ENCODE measurements around the gene RAPGEF2. TPM values are rescaled to one million over a fixed set of nuclear protein-coding genes. Genes with fewer than 3 reads are reported as not detected.

The RAPGEF2 gene
- total RNA-seq, 1 experiment from 2014 or later: 23.8 TPM

DNA sequence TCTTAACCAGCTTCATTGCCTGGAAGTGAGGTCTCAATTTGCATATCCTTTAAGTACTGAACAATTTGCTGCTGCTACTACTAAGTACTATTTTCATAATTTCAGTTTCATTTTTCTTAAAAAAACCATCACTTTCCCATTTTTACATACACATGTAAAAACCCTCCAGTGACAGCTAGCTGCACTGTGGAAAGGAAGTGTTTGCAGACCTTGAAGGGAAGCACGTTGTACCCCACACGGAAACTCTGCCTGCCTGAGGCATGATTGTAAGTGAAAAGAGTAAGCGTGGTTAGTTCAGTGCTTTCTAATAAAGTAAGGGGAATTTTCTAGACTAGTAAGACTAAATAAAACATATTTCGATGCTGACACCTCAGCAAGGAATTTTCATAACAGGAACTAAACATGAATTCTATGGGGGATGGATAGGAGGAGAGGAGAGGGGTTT is 103.6 kb downstream of the RAPGEF2 start:
- Mint-ChIP-seq H3K36me3 (ENCODE audit: insufficient read depth, unreplicated experiment) (no peaks in the 10 kb centered on the region), H3K27me3 (ENCODE audit: unreplicated experiment) (no peaks in the 10 kb centered on the region), H3K4me1 (ENCODE audit: low read depth, unreplicated experiment) (no peaks in the 10 kb centered on the region), H3K9me3 (ENCODE audit: low read depth, unreplicated experiment) (no peaks in the 10 kb centered on the region), H3K27ac (ENCODE audit: unreplicated experiment) (no peak overlapping the region), H3K4me3 (ENCODE audit: low read depth, unreplicated experiment) (no peak overlapping the region)
- TF ChIP-seq, protein P1, sequence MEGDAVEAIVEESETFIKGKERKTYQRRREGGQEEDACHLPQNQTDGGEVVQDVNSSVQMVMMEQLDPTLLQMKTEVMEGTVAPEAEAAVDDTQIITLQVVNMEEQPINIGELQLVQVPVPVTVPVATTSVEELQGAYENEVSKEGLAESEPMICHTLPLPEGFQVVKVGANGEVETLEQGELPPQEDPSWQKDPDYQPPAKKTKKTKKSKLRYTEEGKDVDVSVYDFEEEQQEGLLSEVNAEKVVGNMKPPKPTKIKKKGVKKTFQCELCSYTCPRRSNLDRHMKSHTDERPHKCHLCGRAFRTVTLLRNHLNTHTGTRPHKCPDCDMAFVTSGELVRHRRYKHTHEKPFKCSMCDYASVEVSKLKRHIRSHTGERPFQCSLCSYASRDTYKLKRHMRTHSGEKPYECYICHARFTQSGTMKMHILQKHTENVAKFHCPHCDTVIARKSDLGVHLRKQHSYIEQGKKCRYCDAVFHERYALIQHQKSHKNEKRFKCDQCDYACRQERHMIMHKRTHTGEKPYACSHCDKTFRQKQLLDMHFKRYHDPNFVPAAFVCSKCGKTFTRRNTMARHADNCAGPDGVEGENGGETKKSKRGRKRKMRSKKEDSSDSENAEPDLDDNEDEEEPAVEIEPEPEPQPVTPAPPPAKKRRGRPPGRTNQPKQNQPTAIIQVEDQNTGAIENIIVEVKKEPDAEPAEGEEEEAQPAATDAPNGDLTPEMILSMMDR (IDR thresholded peaks at IDR 0.05; ENCODE audit: unreplicated experiment): no peak
- intact Hi-C loops (cut with micrococcal nuclease; ENCODE audit: unreplicated experiment): loop anchor here (10.0 kb wide), 1 partner anchor 238 kb away; no protein-coding TSS in a partner anchor
- no peak for DNase-seq
- no TSS peak for BruUV-seq (replicated peaks)
- CTCF ChIA-PET: no interaction called here

DNA sequence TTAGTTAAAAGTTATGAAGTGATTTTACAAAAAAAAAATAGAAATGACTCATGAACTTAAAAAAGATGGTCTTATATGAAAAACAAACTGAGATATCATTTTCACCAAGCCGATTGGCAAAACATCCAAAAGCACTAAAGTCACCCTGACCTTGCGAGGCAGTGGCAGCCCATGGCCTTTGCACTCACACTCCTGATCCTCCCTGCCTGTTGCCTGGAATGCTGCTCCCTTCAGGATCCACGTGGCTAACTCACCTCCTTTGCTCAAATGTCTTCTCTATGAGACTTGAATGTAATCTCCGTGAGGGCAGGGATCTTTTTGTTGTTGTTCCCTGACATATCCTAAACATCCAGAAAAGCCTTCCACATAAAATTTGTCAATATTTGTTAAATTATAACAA is 106.4 kb downstream of the RAPGEF2 start:
- BruUV-seq (replicated peaks): no TSS peak
- Mint-ChIP-seq H3K4me1 (ENCODE audit: low read depth, unreplicated experiment) (no peaks in the 10 kb centered on the region), H3K36me3 (ENCODE audit: insufficient read depth, unreplicated experiment) (no peaks in the 10 kb centered on the region), H3K4me3 (ENCODE audit: low read depth, unreplicated experiment) (no peak overlapping the region), H3K27ac (ENCODE audit: unreplicated experiment) (no peak overlapping the region), H3K27me3 (ENCODE audit: unreplicated experiment) (no peaks in the 10 kb centered on the region), H3K9me3 (ENCODE audit: low read depth, unreplicated experiment) (no peaks in the 10 kb centered on the region)
- TF ChIP-seq, protein P1 (IDR thresholded peaks at IDR 0.05; ENCODE audit: unreplicated experiment): no peak
- CTCF ChIA-PET: no interaction called here
- intact Hi-C loops (cut with micrococcal nuclease; ENCODE audit: unreplicated experiment): loop anchor here (10.0 kb wide), 1 partner anchor 236 kb away; no protein-coding TSS in a partner anchor
- no peak for DNase-seq

DNA sequence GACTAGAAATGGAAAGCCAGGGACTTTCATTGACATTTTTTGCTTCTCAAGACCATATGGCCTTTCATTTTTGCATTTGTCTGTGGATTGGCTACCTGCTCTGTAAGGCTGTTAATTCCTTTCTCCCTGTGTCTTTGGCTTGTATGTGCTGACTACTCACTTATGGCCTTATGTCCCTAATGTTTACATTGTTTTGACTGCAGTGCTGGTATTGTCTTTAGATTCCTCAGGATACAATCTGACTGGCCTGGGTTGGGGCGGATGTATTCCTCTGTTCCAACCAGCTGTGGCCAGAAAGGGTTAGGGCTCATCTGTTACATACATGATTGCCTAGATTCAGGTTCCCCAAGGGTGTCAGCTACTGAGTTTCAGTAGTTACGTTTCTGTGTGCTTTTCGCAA is 108.1 kb downstream of the RAPGEF2 start:
- H3K27ac Mint-ChIP-seq (ENCODE audit: unreplicated experiment): no peak overlapping the region
- no peak for DNase-seq
- TF ChIP-seq, protein P1 (IDR thresholded peaks at IDR 0.05; ENCODE audit: unreplicated experiment): no peak
- no peaks in the 10 kb centered on the region for H3K4me1 Mint-ChIP-seq (ENCODE audit: low read depth, unreplicated experiment)
- H3K4me3 Mint-ChIP-seq (ENCODE audit: low read depth, unreplicated experiment): no peak overlapping the region
- no peaks in the 10 kb centered on the region for H3K36me3 Mint-ChIP-seq (ENCODE audit: insufficient read depth, unreplicated experiment)
- CTCF ChIA-PET: no interaction called here
- intact Hi-C loops (cut with micrococcal nuclease; ENCODE audit: unreplicated experiment): no loop called here
- BruUV-seq (replicated peaks): no TSS peak
- no peaks in the 10 kb centered on the region for H3K27me3 Mint-ChIP-seq (ENCODE audit: unreplicated experiment)
- H3K9me3 Mint-ChIP-seq (ENCODE audit: low read depth, unreplicated experiment): no peaks in the 10 kb centered on the region

DNA sequence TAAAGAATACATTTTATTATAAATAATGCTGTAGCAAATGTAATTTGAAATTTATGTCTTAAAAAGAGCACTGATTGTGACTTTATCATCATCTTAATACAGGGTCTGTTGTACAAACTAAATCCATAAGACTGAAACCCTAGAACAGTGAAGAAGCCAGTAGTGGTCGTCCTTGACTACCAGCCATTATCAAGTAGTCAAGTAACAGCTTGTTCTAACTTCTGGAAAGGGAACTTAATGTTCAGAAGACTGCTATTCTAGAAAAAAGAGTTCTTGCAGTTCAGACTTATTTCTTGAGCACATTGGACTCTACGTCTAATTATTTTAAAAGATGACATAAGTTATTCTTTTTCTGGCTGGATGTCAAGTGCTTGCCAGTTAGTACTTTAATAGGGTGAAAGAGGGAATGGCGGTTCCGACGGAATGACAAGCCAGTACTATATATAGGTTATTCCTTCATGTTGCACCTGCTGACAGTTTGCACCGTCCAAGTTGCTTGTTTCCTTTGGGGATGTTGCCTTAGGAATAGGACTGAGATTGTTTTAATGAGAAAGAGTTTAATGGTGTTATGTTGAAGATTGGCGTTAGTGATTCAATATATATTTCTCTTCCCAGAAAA is 109.9 kb downstream of the RAPGEF2 start:
- Mint-ChIP-seq H3K36me3 (ENCODE audit: insufficient read depth, unreplicated experiment) (no peaks in the 10 kb centered on the region), H3K4me1 (ENCODE audit: low read depth, unreplicated experiment) (no peaks in the 10 kb centered on the region), H3K27me3 (ENCODE audit: unreplicated experiment) (no peaks in the 10 kb centered on the region), H3K27ac (ENCODE audit: unreplicated experiment) (no peak overlapping the region), H3K4me3 (ENCODE audit: low read depth, unreplicated experiment) (no peak overlapping the region), H3K9me3 (ENCODE audit: low read depth, unreplicated experiment) (no peaks in the 10 kb centered on the region)
- no peak for DNase-seq
- CTCF ChIA-PET: no interaction called here
- intact Hi-C loops (cut with micrococcal nuclease; ENCODE audit: unreplicated experiment): no loop called here
- TF ChIP-seq, protein P1 (IDR thresholded peaks at IDR 0.05; ENCODE audit: unreplicated experiment): no peak
- no TSS peak for BruUV-seq (replicated peaks)
